MM.1S (cell line): ENCODE results near the gene TRPC6.

Source experiments
- DNase-seq: peaks from one replicate; pipeline ENCODE4 v3.0.0-alpha.2; 2015
- H2AFZ ChIP-seq: fragments of 300-600 bp; sonication (generic); 2 replicates; pipeline ENCODE4 v1.6.0; 2016; ENCODE audit warnings: antibody characterized with exemption, low read length
- H3F3A ChIP-seq: fragments of 300-600 bp; sonication (generic); 2 replicates; pipeline ENCODE4 v1.6.1; 2016; ENCODE audit warnings: mild to moderate bottlenecking, antibody characterized with exemption, low read length, moderate library complexity, mixed read lengths; ENCODE audit not compliant: insufficient read depth
- H3K27ac ChIP-seq: fragments of 300-600 bp; sonication (generic); 2 replicates; pipeline ENCODE4 v1.5.1; 2016; ENCODE audit warnings: mild to moderate bottlenecking, low read length
- H3K27me3 ChIP-seq: fragments of 300-600 bp; sonication (generic); replicated peaks from 2 replicates; pipeline ENCODE4 v1.6.0; 2016; ENCODE audit warnings: low read length; ENCODE audit not compliant: insufficient read depth
- H3K36me3 ChIP-seq: fragments of 300-600 bp; sonication (generic); replicated peaks from 2 replicates; pipeline ENCODE4 v1.6.1; 2016; ENCODE audit warnings: mild to moderate bottlenecking, low read length, mixed read lengths; ENCODE audit not compliant: insufficient read depth
- H3K4me1 ChIP-seq: fragments of 300-600 bp; sonication (generic); 2 replicates; pipeline ENCODE4 v1.6.1; 2016; ENCODE audit warnings: low read length, mixed read lengths
- H3K4me2 ChIP-seq: fragments of 300-600 bp; sonication (generic); 2 replicates; pipeline ENCODE4 v1.6.0; 2016; ENCODE audit warnings: low read depth, low read length
- H3K4me3 ChIP-seq: fragments of 300-600 bp; sonication (generic); 2 replicates; pipeline ENCODE4 v1.5.1; 2016; ENCODE audit warnings: low read length, mixed read lengths
- H3K79me2 ChIP-seq: fragments of 300-600 bp; sonication (generic); 2 replicates; pipeline ENCODE4 v1.6.1; 2016; ENCODE audit warnings: mixed run types, low read length, mixed read lengths
- H3K9ac ChIP-seq: fragments of 300-600 bp; sonication (generic); 2 replicates; pipeline ENCODE4 v1.6.1; 2016; ENCODE audit warnings: low read length, mixed read lengths
- H3K9me2 ChIP-seq: fragments of 300-600 bp; sonication (generic); replicated peaks from 2 replicates; pipeline ENCODE4 v1.6.1; 2016; ENCODE audit warnings: mild to moderate bottlenecking, low read length, mixed read lengths; ENCODE audit not compliant: insufficient read depth
- H3K9me3 ChIP-seq: fragments of 300-600 bp; sonication (generic); replicated peaks from 2 replicates; pipeline ENCODE4 v1.6.1; 2016; ENCODE audit warnings: mild to moderate bottlenecking, low read length, mixed read lengths; ENCODE audit not compliant: insufficient read depth
- H4K20me1 ChIP-seq: fragments of 300-600 bp; sonication (generic); 2 replicates; pipeline ENCODE4 v1.6.1; 2016; ENCODE audit warnings: mild to moderate bottlenecking, low read length, moderate library complexity, mixed read lengths; ENCODE audit not compliant: insufficient read depth
- CTCF ChIP-seq: fragments of 300-600 bp; sonication (generic); IDR thresholded peaks from 2 replicates; pipeline ENCODE4 v1.5.1; 2016; ENCODE audit warnings: antibody characterized with exemption, low read length, mixed read lengths
- EZH2 ChIP-seq: fragments of 300-600 bp; sonication (generic); optimal IDR thresholded peaks from 2 replicates; pipeline ENCODE3; 2017; ENCODE audit warnings: low read depth, mild to moderate bottlenecking, antibody characterized with exemption, low read length, mixed read lengths
- EZH2phosphoT487 ChIP-seq: fragments of 300-600 bp; sonication (generic); IDR thresholded peaks from 2 replicates; pipeline ENCODE4 v1.6.1; 2018; ENCODE audit warnings: antibody characterized with exemption, low read length

Gene TRPC6

GRCh38 chr11:101617735-101618332 is 34.0 kb upstream of the TRPC6 start:
- H3K27ac ChIP-seq = no peak overlapping the region
- TF ChIP-seq CTCF (no peak), EZH2phosphoT487 (no peak), EZH2 (no peak)
- H3K4me3 ChIP-seq = no peak overlapping the region
- no peak overlapping the region for H2AFZ ChIP-seq
- H3K79me2 ChIP-seq = no peaks in the 10 kb centered on the region
- no peak overlapping the region for H3K4me2 ChIP-seq
- H3K9me3 ChIP-seq = no peaks in the 10 kb centered on the region
- DNase-seq = no peak
- H3K9me2 ChIP-seq = no peaks in the 10 kb centered on the region
- no peaks in the 10 kb centered on the region for H3K36me3 ChIP-seq
- H3K4me1 ChIP-seq = no peaks in the 10 kb centered on the region
- no peaks in the 10 kb centered on the region for H3K27me3 ChIP-seq
- no peaks in the 10 kb centered on the region for H3F3A ChIP-seq
- no peak overlapping the region for H3K9ac ChIP-seq
- no peaks in the 10 kb centered on the region for H4K20me1 ChIP-seq

GRCh38 chr11:101612481-101612880 is 28.7 kb upstream of the TRPC6 start:
- Histone ChIP-seq H3K4me3 (no peak overlapping the region), H3F3A (no peaks in the 10 kb centered on the region), H3K27me3 (no peaks in the 10 kb centered on the region), H3K27ac (no peak overlapping the region), H4K20me1 (no peaks in the 10 kb centered on the region), H3K9me2 (no peaks in the 10 kb centered on the region), H3K36me3 (no peaks in the 10 kb centered on the region), H2AFZ (no peak overlapping the region), H3K4me2 (no peak overlapping the region), H3K79me2 (no peaks in the 10 kb centered on the region), H3K9ac (no peak overlapping the region), H3K9me3 (no peaks in the 10 kb centered on the region), H3K4me1 (no peaks in the 10 kb centered on the region)
- TF ChIP-seq CTCF (no peak), EZH2 (no peak), EZH2phosphoT487 (no peak)
- peak; percentile 10 for DNase-seq

GRCh38 chr11:101600924-101601323 is 17.1 kb upstream of the TRPC6 start:
- no peak overlapping the region for H3K4me2 ChIP-seq
- no peaks in the 10 kb centered on the region for H3K9me3 ChIP-seq
- no peak overlapping the region for H3K9ac ChIP-seq
- H4K20me1 ChIP-seq = no peaks in the 10 kb centered on the region
- H3K36me3 ChIP-seq = no peaks in the 10 kb centered on the region
- H3K4me1 ChIP-seq = no peaks in the 10 kb centered on the region
- H3K79me2 ChIP-seq = no peaks in the 10 kb centered on the region
- no peaks in the 10 kb centered on the region for H3K9me2 ChIP-seq
- H3K27ac ChIP-seq = no peak overlapping the region
- TF ChIP-seq EZH2phosphoT487 = no peak
- no peak for TF ChIP-seq CTCF
- no peak for TF ChIP-seq EZH2
- no peaks in the 10 kb centered on the region for H3K27me3 ChIP-seq
- H3K4me3 ChIP-seq = no peak overlapping the region
- H3F3A ChIP-seq = no peaks in the 10 kb centered on the region
- DNase-seq = no peak
- no peak overlapping the region for H2AFZ ChIP-seq
